DMS114 treated with DMSO at 0.1 percent for 48 hours (cell line): ENCODE data around the gene MECP2.
"Not testable (repeated sequence)": the region's sequence is repeated elsewhere in the genome, so short reads cannot be mapped to it uniquely, and the experiment has no call there.

Experiments
- DNase-seq: peaks from one replicate; lab custom pipeline; 2025; ENCODE audit not compliant: unreplicated experiment; lab: John Stamatoyannopoulos, UW

The MECP2 gene

DNA sequence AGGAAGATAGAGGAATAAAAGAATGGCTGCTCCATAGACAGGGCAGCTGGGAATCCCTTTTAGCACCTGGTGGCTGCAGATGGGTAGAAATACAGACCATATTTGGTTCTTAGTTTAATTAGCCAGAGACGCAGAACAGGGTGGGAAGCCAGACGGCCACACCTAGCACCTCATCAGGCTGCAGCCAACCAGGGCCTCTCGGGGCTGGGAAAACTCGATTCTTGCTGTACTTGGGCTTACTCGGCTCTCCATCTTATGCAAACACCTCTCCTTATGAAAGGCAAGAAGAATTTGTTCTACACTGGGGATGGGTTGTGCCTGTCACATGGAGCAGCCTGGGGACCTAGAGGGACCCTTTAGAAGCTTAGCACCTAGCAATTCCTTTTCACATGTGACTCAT, 97.5 kb downstream of the MECP2 start:
- no peak for DNase-seq

DNA sequence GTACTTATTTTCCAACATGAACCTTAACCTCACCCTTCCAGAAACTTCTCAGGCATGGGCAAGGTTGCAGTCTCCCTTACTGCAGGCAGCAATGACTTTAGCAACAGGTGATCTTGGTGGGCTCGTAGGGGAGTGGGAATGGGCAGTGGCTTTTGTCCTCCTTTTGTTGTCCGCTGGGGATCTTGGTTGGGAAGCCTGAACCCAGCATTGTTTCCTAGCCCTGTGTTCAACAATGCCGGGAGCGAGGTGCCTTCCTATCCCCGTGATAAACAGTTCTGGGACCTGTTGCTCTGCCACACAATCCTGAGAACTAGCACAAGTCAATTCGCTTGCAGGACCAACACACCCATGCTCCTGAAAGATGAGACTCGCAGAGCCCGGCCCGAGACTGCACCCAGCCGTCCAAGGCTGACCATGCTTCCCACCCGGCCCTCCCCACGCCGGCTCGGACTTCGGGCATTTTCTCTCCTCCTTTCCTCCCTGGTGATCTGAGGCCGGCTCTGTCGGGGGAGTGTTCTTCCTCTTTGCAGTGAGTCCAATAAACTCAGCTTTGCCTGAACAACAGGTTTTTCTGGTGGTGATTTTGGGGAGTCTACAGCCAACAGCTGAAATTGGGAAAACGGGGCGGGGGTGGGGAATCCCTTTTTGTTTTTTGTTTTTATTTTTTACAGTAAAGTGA, 98.0 kb downstream of the MECP2 start:
- DNase-seq, result no peak

DNA sequence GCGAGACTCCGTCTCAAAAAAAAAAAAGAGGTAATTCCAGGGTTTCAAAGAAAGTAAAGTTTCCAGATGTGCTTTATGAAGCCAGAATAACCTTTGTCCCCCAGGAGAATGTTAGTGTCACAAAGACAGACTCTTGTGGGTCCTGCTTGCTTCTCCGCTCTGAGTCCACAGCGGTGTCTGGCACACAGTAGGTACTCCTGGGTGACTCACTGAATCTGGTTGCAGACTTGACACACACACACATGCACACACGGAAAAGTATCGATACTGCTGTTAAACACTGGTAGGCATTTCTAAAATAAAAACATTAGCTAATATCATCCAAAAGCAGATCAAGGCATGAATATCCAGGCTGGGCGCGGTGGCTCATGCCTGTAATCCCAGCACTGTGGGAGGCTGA, 102.0 kb downstream of the MECP2 start:
- no peak for DNase-seq

DNA sequence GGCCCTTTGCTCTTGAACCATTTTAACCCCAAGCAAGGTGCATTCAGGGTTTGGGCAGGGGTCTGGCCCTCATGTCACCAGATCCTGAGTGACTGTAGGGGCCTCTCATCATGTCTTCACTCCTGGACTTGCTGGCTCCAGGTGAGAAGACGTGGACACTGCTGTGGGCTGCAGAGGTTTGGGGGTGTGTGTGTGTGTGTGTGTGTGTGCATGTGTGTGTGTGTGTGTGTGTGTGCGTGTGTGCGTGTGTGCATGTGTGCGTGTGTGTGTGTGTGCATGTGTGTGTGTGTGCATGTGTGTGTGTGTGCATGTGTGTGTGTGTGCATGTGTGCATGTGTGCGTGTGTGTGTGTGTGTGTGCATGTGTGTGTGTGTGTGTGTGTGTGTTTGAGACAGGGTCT, 103.1 kb downstream of the MECP2 start:
- DNase-seq, result not testable (repeated sequence)

DNA sequence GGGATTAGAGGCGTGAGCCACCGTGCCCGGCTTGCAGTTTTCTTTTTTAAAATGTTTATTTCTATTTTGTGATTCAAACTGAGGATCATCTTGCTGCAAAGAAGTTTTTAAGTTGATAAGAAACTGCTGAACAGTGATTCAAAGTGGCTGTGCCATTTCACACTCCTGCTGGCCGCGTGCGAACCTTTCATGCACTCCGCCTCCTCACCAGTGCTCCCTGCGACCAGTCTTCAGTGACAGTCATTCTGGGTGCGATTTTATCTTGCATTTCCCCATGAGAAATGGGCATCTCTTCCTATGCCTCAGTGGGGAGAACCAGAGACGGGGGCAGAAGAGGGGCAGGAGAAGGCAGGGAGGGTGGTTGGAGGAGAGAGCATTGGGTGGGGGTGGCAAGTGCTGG, 103.5 kb downstream of the MECP2 start:
- DNase-seq, result no peak

DNA sequence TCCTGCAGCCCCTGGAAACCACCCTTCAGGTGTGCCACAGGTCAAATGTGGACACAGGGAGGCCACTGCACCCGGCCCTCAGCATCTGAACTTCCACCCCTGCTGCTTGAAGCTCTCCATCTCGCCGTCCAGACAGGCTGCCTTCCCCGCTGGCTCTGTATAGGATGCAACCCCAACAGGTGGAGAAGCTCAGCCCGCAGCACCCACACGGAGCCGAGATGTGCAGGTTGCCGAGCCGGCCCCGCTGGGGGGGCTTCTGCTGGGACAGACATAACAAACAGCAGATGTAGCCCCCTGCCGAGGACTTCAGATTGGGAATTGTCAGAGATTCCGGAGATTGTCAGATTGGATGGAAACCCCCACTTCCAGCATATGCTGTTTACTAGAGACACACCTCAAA, 104.4 kb downstream of the MECP2 start:
- DNase-seq, result no peak

DNA sequence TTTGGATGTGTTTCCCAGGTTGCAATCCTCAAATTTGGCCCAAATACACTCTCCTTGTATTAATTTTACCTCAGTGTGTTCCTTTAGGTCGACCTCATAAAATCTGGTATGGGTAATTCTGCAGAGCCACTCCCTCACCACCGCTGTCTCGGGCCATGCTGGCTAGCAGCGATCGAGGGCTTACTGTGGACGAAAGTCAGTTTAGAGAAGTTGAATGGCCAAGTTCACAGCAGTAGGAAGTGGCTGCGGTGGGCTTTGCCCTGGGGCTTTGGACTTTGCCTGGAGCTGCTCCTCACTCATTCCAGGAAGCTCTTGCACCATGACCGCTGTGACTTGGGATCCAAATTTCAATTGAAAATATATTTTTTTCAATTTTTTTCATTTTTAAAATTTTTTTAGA, 105.3 kb downstream of the MECP2 start:
- no peak for DNase-seq

DNA sequence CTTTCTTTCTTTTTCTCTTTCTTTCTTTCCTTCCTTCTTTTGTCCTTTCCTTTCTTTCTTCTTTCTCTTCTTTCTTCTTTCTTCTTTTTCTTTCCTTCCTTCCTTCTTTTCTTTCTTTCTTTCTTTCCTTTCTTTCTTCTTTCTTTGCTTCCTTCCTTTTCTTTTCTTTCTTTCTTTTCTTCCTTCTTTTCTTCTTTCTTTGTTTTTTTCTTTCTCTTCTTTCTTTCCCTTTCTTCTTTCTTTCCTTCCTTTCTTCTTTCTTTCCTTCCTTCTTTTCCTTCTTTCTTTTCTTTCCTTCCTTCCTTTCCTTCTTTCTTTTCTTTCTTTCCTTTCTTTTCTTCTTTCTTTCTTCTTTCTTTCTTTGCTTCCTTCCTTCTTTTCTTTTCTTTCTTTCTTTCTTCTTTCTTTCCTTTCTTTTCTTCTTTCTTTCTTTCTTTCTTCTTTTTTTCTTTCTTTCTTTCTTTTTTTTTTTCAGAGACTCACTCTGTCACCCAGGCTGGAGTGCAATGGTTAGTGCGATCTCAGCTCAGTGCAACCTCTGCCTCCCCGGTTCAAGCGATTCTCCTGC, 106.4 kb downstream of the MECP2 start:
- no peak for DNase-seq

DNA sequence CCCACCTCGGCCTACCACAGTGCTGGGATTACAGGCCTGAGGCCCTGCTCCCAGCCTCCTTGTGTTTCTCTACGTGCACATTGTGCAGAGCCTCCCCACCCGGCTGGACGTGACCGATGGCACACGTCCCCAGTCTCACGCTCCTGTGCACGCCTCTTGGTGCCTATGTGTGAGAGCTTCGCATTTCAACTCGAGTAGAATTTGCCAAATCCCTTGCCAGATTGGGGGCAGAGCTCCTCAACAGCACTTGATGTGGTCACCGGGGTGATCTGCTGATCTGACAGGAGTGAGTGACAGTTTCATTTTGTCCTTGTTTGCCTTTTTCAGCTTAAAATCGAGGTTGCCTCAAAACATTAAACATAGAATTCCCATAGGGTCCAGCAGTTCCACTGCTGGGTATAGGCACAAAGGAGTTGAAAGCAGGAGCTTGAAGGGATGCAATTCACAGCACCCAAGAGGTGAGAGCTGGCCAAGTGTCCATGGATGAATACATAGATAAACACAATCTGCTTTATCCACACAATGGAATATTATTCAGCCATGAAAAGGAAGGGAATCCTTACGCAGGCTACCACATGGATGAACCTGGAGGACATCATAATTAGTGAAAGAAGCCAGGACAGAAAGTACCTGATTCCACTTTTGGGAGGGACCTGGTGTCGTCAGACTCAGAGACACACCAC, 107.4 kb downstream of the MECP2 start:
- no peak for DNase-seq

DNA sequence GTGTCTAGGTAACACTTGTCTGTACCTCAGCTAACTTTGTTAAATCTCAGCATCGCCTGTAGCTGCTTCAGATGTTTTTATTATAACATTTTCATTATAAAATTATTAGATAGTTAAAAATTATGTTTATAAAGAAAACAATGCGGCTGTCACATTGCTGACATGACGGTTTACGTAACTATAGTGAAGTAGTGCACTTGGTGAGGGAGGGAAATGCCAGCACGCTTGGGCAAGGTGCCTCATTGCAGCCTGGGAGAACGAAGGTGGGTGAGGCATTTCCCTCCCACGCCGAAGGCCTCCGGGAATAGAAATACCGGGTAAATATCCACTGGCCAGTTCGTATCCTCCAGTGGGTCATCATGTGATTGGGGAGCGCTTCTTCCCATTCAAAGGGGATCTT, 109.0 kb downstream of the MECP2 start:
- no peak for DNase-seq

DNA sequence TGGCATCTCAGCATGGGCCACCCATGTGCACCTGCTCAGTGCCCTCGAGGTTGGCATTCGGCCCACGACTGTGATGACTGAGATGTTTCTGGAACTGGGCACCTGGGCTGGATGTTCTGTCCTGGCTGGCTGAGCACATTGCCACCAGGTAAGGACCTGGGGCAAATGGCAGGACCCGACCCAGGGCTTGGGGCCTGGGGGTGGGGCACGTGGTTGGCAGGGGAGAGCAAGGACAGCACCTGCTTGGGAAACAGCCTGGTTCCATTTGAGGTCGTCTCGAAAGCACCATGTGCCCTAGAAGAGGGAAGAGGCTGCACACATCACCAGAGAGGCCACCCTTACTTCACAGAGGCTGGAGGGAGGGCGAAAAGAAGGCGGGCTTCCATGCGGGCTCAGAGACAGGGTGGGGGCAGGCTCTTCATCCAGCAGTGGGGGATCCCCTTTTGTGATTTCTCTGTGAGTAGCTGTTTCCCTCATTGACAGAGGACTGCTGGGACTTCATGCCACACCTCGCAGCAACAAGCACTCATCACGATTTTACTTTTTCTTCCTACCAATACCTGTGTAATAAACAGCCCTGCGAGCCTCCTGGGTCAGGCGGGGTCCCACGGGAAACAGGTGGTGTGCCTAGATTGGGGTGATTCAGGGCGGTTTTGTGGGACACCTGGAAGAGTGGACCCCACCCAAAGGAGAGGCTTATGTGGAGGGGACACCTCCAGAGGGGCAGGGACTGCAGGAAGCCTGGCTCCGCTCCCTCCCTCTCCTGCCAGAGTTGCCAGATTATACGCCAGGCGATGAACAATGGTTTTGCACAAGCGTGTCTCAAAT, 113.0 kb downstream of the MECP2 start:
- DNase-seq, result no peak

DNA sequence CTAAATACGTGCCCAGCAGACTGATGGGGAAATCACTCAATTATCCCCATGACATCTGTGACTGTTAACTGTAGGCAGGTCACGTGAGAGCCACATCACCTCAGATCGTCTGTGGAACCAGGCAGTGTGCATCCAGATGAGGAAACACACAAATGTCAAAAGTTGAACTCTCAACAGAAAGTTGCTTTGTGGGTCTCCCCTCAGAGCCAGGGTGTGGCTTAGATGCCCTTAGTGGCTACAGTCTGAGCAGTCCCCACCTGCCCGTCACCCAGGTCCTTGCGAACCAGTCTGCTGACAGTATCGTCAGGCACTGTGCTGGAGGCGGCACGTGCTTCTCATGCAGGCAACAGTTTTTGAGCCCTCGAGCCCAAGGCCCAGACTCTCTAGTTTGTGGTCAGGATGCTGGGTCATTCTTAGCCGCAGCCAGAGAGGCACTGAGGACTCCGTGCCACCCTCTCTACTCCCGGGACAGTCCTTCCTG, 114.2 kb downstream of the MECP2 start:
- DNase-seq, result no peak

DNA sequence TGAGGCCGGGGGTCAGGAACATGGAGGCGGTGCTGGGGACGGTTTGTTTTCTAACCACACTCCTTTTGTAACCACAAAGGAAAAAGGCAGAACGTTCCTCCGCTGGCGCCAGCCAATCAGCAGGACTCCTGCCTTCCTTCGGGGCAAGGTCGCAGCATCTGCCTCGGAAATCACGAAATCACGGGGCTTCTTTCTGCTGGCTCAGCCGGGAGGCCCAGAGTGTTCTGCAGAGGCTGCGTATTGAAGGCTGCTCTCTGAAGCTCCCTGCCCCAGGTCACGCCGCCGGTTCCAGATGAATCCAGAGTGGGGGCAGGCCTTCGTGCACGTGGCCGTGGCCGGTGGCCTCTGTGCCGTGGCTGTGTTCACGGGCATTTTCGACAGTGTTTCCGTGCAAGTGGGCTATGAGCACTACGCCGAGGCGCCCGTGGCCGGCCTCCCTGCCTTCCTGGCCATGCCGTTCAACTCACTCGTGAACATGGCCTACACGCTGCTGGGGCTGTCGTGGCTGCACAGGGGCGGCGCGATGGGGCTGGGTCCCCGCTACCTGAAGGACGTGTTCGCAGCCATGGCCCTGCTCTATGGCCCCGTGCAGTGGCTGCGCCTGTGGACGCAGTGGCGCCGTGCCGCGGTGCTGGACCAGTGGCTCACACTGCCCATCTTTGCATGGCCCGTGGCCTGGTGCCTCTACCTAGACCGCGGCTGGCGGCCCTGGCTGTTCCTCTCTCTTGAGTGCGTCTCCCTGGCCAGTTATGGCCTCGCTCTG, 115.6 kb downstream of the MECP2 start:
- DNase-seq, result no peak

DNA sequence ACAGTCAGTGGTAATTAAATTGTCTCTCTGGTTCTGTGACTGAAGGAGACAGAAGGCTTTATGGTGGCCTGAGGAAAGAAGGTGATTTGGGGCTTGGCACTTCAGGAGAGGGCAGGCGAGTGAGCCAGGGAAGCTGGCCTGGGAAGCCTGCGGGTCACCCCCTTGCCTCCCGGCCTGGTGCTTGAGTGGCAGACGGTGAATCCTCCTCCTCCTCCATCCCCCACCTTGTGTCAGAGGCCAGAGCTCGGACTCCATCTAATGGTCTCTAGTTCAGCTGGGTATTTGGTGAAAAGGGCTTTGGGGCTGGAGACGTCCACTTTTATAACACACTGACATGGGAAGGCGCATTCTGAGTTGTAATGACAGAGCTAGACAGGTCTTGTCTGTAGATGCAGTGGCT, 116.3 kb downstream of the MECP2 start:
- DNase-seq, result no peak

DNA sequence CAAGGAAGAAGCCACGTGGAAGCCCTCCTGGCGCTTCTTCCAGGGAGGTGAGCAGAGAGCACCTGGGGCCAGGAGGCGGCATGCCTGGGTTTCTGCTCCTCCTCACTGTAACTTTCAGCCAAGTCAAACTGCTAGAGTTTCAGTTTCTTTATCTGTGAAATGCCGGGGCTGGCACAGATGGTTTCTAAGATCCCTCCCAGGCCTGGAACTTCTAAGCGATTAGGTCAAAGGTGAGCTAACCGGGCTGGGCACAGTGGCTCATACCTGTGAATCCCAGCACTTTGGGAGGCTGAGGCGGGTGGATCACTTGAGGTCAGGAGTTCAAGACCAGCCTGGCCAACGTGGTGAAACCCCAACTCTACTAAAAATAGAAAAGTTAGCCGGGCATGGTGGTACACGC, 117.1 kb downstream of the MECP2 start:
- DNase-seq, result not testable (repeated sequence)

DNA sequence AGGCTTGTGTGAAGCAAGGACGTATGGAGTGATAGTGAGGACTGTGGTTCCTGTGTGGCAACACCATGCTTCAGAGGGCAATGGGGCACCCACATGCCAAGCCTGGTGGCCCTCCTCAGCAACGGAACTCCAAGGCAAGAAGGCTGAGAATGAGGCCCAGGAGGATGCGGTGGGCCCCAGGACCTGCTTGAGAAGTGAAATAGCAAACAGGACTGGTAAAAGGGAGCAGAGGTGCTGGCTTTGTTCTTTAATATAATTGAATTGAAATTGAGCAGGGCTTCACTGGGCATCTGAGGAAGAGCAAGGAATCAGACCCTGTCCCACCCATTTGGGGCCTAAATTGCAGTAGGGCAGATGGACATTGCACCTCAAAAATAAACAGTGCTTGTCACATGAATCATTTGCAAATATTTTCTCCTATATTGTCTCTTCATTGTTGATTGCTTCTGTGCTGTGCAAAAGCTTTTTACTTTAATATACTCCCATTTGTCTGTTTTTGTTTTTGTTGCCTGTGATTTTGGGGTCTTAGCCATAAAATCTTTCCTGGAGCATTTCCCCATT, 122.7 kb downstream of the MECP2 start:
- DNase-seq, result no peak

DNA sequence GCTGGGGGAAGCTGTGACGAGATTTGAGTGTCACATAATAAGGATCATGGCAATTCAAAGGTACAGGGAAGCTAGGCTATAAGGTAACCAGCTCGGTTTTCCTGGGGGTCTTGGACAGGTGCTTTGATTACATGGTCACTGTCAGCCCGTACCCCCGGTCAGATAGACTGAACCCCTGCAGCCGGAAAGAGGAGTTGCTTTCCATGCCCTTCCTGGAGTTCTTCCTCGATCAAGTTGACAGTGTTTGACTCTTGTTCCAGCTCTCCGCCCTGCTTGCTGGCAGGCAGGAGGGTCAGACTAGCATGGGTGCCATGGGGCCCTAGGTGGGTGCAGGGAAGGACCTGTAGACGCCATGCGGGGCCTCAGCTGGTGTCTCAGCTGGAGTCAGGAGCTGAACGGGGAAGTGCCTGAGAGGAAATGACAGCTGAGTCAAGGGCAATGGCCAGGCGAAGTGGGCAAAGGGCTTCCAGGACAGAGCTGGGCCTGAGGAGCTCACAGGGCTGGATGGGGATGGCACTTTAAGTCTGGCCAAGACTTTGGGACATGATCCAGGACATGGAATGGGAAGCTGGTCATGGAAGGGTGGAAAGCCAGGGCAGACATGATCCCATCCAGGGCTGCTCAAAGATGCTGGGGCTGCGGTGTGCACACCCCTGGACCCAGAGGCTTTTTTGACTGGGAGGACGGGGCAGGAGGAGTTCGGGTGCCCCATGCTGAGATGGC, 123.4 kb downstream of the MECP2 start:
- DNase-seq, result no peak

DNA sequence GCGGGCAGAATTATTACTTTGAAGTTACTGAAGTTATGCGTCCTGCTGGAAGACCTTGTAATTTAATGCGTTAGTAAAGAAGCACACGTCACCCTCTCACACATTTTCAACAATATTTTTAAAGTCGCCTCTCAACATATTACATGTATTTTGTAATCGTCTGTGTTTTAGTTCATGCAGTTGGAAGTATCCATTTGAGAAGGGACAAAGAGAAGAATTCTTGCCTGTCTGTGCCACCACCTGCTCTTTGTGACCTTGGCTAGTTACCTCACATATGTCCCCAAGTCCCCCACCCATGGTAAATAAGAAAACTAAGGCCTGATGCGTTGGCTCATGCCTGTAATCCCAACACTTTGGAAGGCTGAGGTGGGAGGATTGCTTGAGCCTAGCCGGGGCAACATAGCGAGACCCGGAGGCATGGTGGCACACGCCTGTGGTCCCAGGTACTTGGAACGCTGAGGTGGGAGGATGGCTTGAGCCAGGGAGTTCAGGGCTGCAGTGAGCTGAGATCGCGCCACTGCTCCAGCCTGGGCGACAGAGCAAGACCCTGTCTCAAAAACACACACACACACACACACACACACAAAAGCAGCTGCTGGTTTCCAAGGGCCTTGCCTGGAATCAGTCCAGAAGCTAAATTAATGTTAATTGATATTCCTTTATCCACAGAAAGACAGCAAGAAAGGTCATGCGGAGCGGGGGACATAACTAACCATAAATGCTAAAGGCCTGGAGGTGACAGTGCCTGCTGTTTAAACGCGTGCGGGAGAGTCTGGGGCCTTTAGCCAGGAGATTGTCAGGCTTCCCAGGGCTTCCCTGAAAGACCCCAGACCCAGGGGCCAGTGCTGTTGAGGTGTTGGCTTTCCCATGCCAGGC, 124.2 kb downstream of the MECP2 start:
- DNase-seq, result no peak
